ENCODE measurements around the gene SBSN. TPM values are rescaled to one million over a fixed set of nuclear protein-coding genes. Genes with fewer than 3 reads are reported as not detected.

Gene SBSN
- total RNA-seq, 1 donor, result 4.1 TPM

- DNase-seq (ENCODE audit: low read depth), result no peak
Measured at GRCh38 chr19:35563207-35563829, 35.2 kb upstream of the SBSN start, which contains the start of gene ATP4A. Gene ATP4A, minus strand, starts transcription at chr19:35563658. Its CDS starts 29 bp downstream, at chr19:35563629.

DNA sequence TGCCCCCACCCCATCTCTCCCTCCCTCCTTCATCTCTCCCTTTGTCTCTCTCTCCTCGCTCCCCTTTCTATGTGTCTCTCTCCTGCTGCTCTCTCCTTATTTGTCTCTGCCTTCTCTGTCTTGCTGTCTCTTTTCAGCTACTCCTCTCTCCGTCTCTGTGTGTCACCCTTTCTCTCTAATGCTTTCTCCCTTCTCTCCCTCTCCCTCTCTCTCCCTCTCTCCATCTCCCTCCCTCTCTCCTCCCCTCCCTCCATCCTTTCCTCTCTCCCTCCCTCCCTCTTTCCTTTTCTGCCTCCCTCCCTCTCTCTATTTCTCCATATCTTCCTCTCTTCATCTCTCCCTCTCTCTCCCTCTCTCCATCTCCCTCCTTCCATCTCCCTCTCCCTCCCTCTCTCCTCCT lies 34.7 kb upstream of the SBSN start:
- no peak for DNase-seq (ENCODE audit: low read depth)
- H3K4me3 ChIP-seq (ENCODE audit: low read depth, low read length), result no peak overlapping the region
- TF ChIP-seq, protein P1, sequence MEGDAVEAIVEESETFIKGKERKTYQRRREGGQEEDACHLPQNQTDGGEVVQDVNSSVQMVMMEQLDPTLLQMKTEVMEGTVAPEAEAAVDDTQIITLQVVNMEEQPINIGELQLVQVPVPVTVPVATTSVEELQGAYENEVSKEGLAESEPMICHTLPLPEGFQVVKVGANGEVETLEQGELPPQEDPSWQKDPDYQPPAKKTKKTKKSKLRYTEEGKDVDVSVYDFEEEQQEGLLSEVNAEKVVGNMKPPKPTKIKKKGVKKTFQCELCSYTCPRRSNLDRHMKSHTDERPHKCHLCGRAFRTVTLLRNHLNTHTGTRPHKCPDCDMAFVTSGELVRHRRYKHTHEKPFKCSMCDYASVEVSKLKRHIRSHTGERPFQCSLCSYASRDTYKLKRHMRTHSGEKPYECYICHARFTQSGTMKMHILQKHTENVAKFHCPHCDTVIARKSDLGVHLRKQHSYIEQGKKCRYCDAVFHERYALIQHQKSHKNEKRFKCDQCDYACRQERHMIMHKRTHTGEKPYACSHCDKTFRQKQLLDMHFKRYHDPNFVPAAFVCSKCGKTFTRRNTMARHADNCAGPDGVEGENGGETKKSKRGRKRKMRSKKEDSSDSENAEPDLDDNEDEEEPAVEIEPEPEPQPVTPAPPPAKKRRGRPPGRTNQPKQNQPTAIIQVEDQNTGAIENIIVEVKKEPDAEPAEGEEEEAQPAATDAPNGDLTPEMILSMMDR (IDR thresholded peaks at IDR 0.05; ENCODE audit: insufficient read depth, low read length), result no peak

More at GRCh38 chr19:35563207-35563829, 35.2 kb upstream of the SBSN start, which contains the start of gene ATP4A:
- H3K4me3 ChIP-seq (ENCODE audit: low read depth, low read length), result no peak within 1 kb of the TSS
- TF ChIP-seq, protein P1 (IDR thresholded peaks at IDR 0.05; ENCODE audit: insufficient read depth, low read length), result no peak

- TF ChIP-seq, protein P1 (IDR thresholded peaks at IDR 0.05; ENCODE audit: insufficient read depth, low read length), result no peak
- DNase-seq (ENCODE audit: low read depth), result no peak
- H3K4me3 ChIP-seq (ENCODE audit: low read depth, low read length), result no peak overlapping the region
Measured at GRCh38 chr19:35562336-35562735, 34.2 kb upstream of the SBSN start.

- DNase-seq (ENCODE audit: low read depth), result no peak
- TF ChIP-seq, protein P1 (IDR thresholded peaks at IDR 0.05; ENCODE audit: insufficient read depth, low read length), result no peak
Measured at GRCh38 chr19:35561436-35561835, 33.3 kb upstream of the SBSN start.

DNA sequence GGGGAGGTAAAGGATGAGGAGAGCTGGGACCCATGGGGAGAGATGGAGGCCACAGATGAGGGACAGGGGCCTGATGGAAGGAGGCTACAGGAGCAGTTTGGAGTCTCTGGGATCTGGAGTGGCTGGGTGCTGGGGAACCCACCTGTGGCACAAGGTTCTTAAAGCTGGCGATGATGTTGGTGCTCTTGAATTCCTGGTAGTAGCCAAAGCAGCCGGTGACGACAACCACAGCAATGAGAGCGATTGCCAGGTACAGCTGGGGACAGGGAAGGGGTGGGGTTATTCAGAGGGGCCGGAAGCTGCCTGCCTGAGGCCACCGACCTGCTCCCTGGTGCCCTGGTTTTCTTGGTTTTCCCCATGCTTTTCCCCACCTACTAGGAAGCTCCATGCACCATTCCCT lies 32.6 kb upstream of the SBSN start:
- no peak for DNase-seq (ENCODE audit: low read depth)
- H3K4me3 ChIP-seq (ENCODE audit: low read depth, low read length), result no peak overlapping the region
- TF ChIP-seq, protein P1 (IDR thresholded peaks at IDR 0.05; ENCODE audit: insufficient read depth, low read length), result no peak

More at GRCh38 chr19:35561436-35561835, 33.3 kb upstream of the SBSN start:
- H3K4me3 ChIP-seq (ENCODE audit: low read depth, low read length), result no peak overlapping the region

GRCh38 chr19:35560271-35560670 lies 32.2 kb upstream of the SBSN start:
- TF ChIP-seq, protein P1 (IDR thresholded peaks at IDR 0.05; ENCODE audit: insufficient read depth, low read length), result no peak
- H3K4me3 ChIP-seq (ENCODE audit: low read depth, low read length), result no peak overlapping the region

DNA sequence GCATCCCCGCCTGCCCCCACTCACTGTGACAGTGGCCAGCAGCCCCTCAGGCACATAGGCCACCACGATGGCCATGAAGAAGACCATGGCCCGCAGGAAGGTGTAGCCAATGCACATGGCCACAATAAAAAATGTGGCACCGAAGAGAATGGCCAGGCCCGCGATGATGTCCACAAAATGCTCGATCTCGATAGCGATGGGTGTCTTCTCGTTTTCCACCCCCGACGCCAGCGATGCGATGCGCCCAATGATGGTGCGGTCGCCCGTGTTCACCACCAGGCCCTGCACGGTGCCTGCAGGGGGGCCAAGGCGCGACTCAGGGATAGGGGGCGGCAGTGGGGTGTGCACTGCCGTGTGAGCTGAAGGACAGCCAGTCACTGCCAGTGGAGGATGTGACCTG lies 31.7 kb upstream of the SBSN start:
- no peak overlapping the region for H3K4me3 ChIP-seq (ENCODE audit: low read depth, low read length)
- no peak for DNase-seq (ENCODE audit: low read depth)
- TF ChIP-seq, protein P1 (IDR thresholded peaks at IDR 0.05; ENCODE audit: insufficient read depth, low read length), result no peak

More at GRCh38 chr19:35560271-35560670, 32.2 kb upstream of the SBSN start:
- DNase-seq (ENCODE audit: low read depth), result no peak

Data from fibroblast of the aortic adventitia (primary cell).